ENCODE data around the gene DRGX. TPM values are rescaled to one million over a fixed set of nuclear protein-coding genes. Genes with fewer than 3 reads are reported as not detected.

The DRGX gene
- total RNA-seq, 4 donors from 2014 or later: not detected

- DNase-seq: no peak
- H3K9me3 ChIP-seq: no peaks in the 10 kb centered on the region
- no peaks in the 10 kb centered on the region for H3K27me3 ChIP-seq
- H3K4me3 ChIP-seq (replicated peaks in 1 of 3): no peak overlapping the region
- TF ChIP-seq, protein P1, sequence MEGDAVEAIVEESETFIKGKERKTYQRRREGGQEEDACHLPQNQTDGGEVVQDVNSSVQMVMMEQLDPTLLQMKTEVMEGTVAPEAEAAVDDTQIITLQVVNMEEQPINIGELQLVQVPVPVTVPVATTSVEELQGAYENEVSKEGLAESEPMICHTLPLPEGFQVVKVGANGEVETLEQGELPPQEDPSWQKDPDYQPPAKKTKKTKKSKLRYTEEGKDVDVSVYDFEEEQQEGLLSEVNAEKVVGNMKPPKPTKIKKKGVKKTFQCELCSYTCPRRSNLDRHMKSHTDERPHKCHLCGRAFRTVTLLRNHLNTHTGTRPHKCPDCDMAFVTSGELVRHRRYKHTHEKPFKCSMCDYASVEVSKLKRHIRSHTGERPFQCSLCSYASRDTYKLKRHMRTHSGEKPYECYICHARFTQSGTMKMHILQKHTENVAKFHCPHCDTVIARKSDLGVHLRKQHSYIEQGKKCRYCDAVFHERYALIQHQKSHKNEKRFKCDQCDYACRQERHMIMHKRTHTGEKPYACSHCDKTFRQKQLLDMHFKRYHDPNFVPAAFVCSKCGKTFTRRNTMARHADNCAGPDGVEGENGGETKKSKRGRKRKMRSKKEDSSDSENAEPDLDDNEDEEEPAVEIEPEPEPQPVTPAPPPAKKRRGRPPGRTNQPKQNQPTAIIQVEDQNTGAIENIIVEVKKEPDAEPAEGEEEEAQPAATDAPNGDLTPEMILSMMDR (IDR thresholded peaks at IDR 0.05): no peak
- H3K36me3 ChIP-seq: no peaks in the 10 kb centered on the region
- intact Hi-C loops (cut with DNase I): loop anchor here (5.0 kb wide), 1 partner anchor 99 kb away; no protein-coding TSS in a partner anchor
- WGBS, 2 donors: 63 to 67% methylated on average over 13 of the region's 13 CpGs
- no peaks in the 10 kb centered on the region for H3K4me1 ChIP-seq
- no peak overlapping the region for H3K27ac ChIP-seq
Measured at GRCh38 chr10:49408519-49409306, 12.8 kb upstream of the DRGX start.

DNA sequence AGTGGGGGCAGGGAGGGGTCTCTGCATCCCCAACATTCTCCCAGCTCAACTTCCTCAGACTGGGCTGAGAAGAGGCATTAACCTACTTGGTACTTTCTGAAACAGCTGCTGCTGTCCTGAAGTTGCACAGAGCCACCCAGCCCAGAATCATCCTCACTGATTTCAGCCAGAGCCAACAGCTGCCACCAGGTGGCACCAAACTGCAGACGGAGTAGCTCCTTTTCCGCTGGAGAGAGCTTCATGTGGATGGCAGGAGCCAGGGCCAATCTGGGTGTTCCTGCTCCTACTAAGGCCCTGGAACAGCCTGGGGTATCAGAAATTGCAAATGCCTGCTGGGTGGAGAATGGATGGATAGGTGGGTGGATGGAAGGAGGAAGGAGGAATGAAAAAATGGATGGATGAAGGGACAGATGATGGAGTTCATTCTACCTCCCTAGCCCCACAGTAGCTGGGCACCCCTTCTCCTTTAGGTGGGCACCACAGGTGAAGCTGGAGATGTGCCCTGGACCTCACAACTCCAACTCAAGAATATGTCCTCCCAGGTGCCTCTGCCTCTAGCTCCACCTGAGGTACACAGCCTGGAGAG is 11.8 kb upstream of the DRGX start:
- Histone ChIP-seq H3K4me3 (replicated peaks in 1 of 3) (no peak overlapping the region), H3K4me1 (no peaks in the 10 kb centered on the region), H3K36me3 (no peaks in the 10 kb centered on the region), H3K27ac (no peak overlapping the region), H3K9me3 (no peaks in the 10 kb centered on the region), H3K27me3 (no peaks in the 10 kb centered on the region)
- intact Hi-C loops (cut with DNase I): loop anchor here (5.0 kb wide), 1 partner anchor 100 kb away; no protein-coding TSS in a partner anchor
- DNase-seq: peak; percentile 75 to 88
- 8 to 11% methylated on average over 2 of the region's 2 CpGs for WGBS, 2 donors
- TF ChIP-seq POLR2A (IDR thresholded peaks at IDR 0.05): no peak
- TF ChIP-seq, protein P1 (IDR thresholded peaks at IDR 0.05): peak; percentile 41 to 89 (median 78)

DNA sequence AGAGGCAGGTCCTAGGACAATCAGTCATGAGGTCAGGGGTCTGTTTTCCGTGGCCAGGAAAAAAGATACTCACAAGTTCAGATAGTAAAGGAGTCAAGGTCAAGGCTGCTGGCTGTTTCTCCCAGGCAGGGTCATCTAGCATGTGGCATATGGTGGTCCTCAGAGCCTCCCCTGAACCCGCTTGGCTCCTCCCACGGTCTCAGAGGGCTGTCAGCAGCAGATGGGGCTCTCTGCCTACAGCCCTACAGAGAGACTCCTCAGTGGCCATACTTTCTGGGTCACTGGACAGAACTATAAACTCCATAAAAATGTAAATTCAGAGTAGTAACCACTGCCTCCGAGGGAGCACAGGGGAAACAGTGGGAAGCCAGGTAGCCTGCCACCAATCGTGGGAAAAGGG is 11.3 kb upstream of the DRGX start:
- intact Hi-C loops (cut with DNase I): loop anchor here (5.0 kb wide), 1 partner anchor 100 kb away; no protein-coding TSS in a partner anchor
- no peaks in the 10 kb centered on the region for H3K4me1 ChIP-seq
- no peaks in the 10 kb centered on the region for H3K36me3 ChIP-seq
- no peaks in the 10 kb centered on the region for H3K9me3 ChIP-seq
- no peaks in the 10 kb centered on the region for H3K27me3 ChIP-seq
- no peak for TF ChIP-seq POLR2A (IDR thresholded peaks at IDR 0.05)
- TF ChIP-seq, protein P1 (IDR thresholded peaks at IDR 0.05): no peak
- no peak overlapping the region for H3K4me3 ChIP-seq (replicated peaks in 1 of 3)
- 76 to 84% methylated on average over 3 to 4 of the region's 5 CpGs for WGBS, 2 donors
- no peak overlapping the region for H3K27ac ChIP-seq
- DNase-seq: no peak

GRCh38 chr10:49404321-49404878 is 8.5 kb upstream of the DRGX start:
- TF ChIP-seq, protein P1 (IDR thresholded peaks at IDR 0.05): no peak
- peaks cover under 1% of the 10 kb centered on the region for H3K27me3 ChIP-seq
- no peak for DNase-seq
- 72 to 79% methylated on average over 4 to 8 of the region's 8 CpGs for WGBS, 2 donors
- intact Hi-C loops (cut with DNase I): no loop called here
- H3K27ac ChIP-seq: no peak overlapping the region
- no peaks in the 10 kb centered on the region for H3K36me3 ChIP-seq
- H3K4me1 ChIP-seq: no peaks in the 10 kb centered on the region
- no peaks in the 10 kb centered on the region for H3K9me3 ChIP-seq
- no peak overlapping the region for H3K4me3 ChIP-seq (replicated peaks in 1 of 3)

- Histone ChIP-seq H3K36me3 (no peaks in the 10 kb centered on the region), H3K9me3 (no peaks in the 10 kb centered on the region), H3K27me3 (peaks cover 10% of the 10 kb centered on the region), H3K4me3 (replicated peaks in 1 of 3) (no peak overlapping the region), H3K4me1 (peaks cover under 1 to 2% of the 10 kb centered on the region in 2 donors), H3K27ac (no peak overlapping the region)
- no peak for TF ChIP-seq POLR2A (IDR thresholded peaks at IDR 0.05)
- TF ChIP-seq, protein P1 (IDR thresholded peaks at IDR 0.05): no peak
- intact Hi-C loops (cut with DNase I): no loop called here
- DNase-seq: no peak
- 57 to 65% methylated on average over 3 of the region's 3 CpGs for WGBS, 2 donors
Measured at GRCh38 chr10:49403363-49403762, 7.5 kb upstream of the DRGX start.
